SH-SY5Y (cell line): ENCODE results near the gene CRIP2.

Experiments
- GATA2 ChIP-seq: IDR thresholded peaks from 2 replicates; pipeline ENCODE4 v1.6.1; 2011; ENCODE audit warnings: mild to moderate bottlenecking, low read depth, low read length
- GATA3 ChIP-seq: IDR thresholded peaks from 2 replicates; pipeline ENCODE4 v1.6.1; 2011; ENCODE audit warnings: low read depth, mild to moderate bottlenecking, low read length, moderate library complexity

The CRIP2 gene

GRCh38 chr14:105498430-105499255 lies 24.0 kb downstream of the CRIP2 start:
- TF ChIP-seq GATA2 (no peak), GATA3 (no peak)

DNA sequence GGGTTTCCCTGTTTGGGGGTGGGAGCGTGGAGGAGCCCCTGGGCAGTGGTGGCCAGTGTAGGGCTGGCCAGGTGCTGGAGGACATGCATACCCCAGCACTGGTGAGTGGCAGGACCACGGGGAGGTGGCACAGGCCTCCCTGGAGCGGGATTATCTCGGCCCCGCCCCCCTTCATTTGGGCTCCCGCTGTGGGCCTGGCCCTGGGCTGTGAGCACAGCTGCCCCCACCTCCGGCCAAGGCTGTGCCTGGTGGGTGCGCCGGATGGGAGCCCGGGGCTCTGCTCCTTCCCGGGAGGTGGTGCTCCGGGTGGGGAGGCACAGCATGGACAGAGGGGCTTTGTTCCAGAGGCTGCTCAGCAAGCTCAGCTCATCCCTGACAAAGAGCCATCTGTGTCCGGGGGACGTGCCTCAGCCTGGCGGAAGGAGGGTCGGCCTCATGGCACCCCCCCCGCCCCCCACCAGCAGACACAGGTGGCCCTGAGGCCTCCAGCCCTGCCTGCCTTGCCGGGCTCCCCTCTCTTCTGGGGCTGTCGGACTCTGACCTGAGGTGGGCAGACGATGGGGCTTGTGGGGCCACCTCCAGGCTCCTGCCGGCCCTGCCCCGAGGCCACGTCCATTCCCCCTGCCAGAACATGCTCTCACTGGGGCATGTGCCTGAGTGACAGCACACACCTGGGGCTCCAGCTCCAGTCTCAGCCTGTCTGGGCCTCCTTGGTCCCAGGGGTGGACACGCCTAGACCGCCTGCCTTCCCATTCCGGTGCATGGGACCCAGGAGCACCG lies 24.8 kb downstream of the CRIP2 start:
- TF ChIP-seq GATA3: no peak
- TF ChIP-seq GATA2: no peak

- no peak for TF ChIP-seq GATA2
- TF ChIP-seq GATA3: no peak
Measured at GRCh38 chr14:105500036-105500725, 25.6 kb downstream of the CRIP2 start.

GRCh38 chr14:105500726-105501101 lies 26.1 kb downstream of the CRIP2 start:
- no peak for TF ChIP-seq GATA3

DNA sequence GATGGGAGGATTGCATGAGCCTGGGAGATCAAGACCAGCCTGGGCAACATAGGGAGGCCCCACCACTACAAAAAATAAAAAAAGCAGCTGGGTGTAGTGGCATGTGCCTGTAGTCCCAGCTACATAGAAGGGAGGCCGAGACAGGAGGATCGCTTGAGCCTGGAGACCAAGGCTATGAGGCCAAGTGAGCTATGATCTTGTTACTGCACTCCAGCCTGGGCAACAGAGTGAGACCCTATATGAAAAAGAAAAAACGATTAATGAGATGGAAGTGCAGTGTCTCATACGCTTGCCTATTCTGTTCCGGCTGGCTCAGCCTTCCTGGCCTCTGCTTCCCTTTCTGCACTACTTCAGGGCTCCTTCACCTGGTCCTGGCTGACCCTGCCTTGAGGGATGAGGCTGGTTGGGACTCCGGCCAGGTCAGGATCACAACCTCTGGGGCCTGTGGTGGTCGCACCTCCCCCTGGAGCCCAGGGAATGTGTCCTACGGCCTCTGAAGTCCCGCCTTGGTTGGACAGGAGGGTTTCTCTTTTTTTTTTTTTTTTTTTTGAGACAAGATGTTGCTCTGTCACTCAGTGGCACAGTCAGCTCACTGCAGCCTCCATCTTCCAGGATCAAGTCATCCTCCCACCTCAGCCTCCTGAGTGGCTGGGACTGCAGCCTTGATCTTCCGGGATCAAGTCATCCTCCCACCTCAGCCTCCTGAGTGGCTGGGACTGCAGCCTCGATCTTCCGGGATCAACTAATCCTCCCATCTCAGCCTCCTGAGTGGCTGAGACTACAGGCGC lies 27.1 kb downstream of the CRIP2 start:
- TF ChIP-seq GATA3 (no peak), GATA2 (no peak)

DNA sequence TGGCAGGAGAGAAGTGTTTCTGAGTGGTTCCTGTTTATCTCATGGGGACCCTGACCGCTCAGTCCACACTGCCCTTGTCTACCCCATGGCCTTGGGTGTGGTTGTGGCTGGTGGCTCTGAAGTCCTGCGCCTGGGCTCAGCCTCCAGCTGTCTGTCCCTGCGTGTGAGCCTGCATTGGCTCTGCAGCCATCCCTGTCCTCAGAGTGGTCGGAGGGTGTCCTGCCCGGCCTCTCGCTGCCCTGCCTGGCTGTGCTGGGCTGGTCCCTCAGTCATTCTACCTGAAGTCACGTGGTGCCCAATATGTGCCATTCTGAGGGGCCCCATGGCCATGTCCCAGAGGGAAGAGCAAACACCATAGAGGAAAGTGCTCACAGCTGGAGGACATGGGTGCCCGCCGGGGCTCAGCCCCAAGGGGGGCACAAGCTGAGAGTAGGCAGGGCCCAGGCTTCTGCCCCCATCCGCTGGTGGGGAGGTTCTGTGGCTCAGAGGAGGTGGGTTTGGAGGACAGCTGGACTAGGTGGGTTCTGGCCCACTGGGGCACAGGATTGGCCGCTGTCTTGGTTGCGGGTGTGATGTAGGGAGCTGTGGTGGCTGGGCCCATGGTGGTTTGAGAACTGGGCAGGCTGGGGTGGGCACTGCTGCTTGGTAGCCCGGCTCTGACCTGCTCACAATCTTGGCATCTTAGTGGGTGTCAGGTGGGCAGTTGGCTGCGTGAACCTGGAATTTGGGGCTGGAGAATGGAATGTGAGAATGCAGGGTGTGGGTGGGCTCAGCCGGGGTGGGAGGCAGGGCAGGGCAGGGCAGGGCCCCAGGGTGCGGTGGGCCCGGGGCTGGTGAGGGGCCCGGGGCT lies 28.1 kb downstream of the CRIP2 start:
- no peak for TF ChIP-seq GATA3
- no peak for TF ChIP-seq GATA2

DNA sequence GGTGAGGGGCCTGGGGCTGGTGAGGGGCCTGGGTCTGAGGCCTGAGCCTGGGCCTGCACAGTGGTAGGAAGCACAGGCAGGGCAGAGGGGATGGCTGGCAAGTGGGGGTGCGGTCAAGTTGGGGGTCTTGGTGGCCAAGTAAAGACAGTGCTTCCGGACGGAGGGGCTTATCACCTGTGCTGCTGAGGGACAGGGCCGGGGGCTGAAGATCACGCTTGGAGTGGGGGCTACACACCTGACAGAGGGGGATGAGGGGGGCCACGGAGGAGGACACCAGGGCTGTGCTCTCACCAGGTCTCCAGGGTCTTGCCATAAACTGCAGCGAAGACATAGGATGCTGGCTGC lies 28.6 kb downstream of the CRIP2 start:
- TF ChIP-seq GATA3 (no peak), GATA2 (no peak)

- TF ChIP-seq GATA2 (no peak), GATA3 (no peak)
Measured at GRCh38 chr14:105503935-105504692, 29.5 kb downstream of the CRIP2 start.

- no peak for TF ChIP-seq GATA2
Measured at GRCh38 chr14:105505101-105505500, 30.5 kb downstream of the CRIP2 start.

- no peak for TF ChIP-seq GATA3
- TF ChIP-seq GATA2: no peak
Measured at GRCh38 chr14:105507247-105507646, 32.6 kb downstream of the CRIP2 start.

DNA sequence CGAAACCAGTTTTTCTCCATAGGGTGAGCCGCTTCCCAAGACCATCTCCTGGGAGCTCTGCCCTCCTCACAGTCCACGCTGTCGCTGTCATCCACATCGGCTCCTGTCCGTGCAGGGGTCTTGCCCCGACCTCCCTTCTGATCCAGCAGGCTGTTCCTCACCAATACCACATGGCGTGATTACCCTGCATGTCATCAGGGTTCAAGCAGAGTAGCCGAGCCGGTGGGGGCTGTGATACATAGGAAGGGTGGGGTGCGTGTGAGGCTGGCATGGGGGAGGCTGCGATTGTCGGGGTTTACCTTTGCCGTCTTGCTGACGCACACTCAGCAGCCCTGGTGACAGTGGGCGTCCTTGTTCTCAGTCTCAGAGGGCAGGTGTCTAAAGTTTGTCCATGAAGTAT lies 33.4 kb downstream of the CRIP2 start:
- TF ChIP-seq GATA3 (no peak), GATA2 (no peak)

DNA sequence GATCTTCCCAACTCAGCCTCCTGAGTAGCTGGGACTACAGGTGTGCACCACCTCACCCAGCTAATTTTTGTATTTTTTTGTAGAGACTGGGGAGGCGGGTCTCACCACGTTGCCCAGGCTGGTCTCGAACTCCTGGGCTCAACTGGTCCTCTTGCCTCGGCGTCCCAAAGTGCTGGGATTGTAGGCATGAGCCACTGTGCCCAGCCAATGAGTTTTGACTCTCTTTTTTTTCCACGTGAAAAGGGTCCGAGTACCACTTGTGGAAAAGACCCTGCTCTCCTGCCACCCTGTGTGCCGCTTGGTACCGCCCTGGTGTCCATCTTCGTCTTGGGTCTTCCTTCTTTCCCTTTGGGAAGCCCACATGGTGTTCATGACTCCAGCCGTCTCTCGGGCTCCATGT lies 34.0 kb downstream of the CRIP2 start:
- TF ChIP-seq GATA2: no peak
- no peak for TF ChIP-seq GATA3
